ENCODE results near the gene DBT.

DNA sequence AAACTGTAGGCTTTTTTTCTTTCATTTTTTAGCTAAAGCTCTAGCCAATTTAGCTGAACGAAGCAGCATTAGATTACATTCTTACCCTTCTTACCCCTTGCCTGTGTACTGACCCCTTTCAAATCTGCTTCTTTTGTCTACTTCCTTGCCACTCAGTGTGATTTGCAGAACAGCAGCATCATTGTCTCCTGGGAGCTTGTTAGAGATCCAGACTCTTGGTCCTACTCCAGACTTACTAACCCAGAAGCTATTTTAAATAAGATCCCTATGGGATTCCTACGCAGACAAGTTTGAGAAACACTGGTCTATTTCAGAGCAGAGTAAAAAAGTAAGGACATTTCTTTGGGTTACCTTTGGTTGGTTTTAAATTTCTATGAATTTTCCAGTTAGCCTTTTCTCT lies 85.4 kb downstream of the DBT start:
- no peak for TF ChIP-seq EZH2 (IDR thresholded peaks at IDR 0.05)
- no peak for TF ChIP-seq POLR2A (IDR thresholded peaks at IDR 0.05; ENCODE audit: borderline replicate concordance, extremely low read depth, insufficient read depth, insufficient read length)
- TF ChIP-seq, protein P1, sequence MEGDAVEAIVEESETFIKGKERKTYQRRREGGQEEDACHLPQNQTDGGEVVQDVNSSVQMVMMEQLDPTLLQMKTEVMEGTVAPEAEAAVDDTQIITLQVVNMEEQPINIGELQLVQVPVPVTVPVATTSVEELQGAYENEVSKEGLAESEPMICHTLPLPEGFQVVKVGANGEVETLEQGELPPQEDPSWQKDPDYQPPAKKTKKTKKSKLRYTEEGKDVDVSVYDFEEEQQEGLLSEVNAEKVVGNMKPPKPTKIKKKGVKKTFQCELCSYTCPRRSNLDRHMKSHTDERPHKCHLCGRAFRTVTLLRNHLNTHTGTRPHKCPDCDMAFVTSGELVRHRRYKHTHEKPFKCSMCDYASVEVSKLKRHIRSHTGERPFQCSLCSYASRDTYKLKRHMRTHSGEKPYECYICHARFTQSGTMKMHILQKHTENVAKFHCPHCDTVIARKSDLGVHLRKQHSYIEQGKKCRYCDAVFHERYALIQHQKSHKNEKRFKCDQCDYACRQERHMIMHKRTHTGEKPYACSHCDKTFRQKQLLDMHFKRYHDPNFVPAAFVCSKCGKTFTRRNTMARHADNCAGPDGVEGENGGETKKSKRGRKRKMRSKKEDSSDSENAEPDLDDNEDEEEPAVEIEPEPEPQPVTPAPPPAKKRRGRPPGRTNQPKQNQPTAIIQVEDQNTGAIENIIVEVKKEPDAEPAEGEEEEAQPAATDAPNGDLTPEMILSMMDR (IDR thresholded peaks at IDR 0.05 in 2 of 3, conservative IDR thresholded peaks at IDR 0.05 in 1 of 3; ENCODE audit: borderline replicate concordance in 1 of 3, insufficient read depth in 1 of 3, low read depth in 2 of 3, low read length in 2 of 3): no peak
- TF ChIP-seq, protein P2, sequence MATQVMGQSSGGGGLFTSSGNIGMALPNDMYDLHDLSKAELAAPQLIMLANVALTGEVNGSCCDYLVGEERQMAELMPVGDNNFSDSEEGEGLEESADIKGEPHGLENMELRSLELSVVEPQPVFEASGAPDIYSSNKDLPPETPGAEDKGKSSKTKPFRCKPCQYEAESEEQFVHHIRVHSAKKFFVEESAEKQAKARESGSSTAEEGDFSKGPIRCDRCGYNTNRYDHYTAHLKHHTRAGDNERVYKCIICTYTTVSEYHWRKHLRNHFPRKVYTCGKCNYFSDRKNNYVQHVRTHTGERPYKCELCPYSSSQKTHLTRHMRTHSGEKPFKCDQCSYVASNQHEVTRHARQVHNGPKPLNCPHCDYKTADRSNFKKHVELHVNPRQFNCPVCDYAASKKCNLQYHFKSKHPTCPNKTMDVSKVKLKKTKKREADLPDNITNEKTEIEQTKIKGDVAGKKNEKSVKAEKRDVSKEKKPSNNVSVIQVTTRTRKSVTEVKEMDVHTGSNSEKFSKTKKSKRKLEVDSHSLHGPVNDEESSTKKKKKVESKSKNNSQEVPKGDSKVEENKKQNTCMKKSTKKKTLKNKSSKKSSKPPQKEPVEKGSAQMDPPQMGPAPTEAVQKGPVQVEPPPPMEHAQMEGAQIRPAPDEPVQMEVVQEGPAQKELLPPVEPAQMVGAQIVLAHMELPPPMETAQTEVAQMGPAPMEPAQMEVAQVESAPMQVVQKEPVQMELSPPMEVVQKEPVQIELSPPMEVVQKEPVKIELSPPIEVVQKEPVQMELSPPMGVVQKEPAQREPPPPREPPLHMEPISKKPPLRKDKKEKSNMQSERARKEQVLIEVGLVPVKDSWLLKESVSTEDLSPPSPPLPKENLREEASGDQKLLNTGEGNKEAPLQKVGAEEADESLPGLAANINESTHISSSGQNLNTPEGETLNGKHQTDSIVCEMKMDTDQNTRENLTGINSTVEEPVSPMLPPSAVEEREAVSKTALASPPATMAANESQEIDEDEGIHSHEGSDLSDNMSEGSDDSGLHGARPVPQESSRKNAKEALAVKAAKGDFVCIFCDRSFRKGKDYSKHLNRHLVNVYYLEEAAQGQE (IDR thresholded peaks at IDR 0.05; ENCODE audit: low read depth): no peak
- no peak for TF ChIP-seq EZH2phosphoT487 (IDR thresholded peaks at IDR 0.05; ENCODE audit: borderline replicate concordance)
- TF ChIP-seq JUND (IDR thresholded peaks at IDR 0.05): no peak
- TF ChIP-seq, protein P3, sequence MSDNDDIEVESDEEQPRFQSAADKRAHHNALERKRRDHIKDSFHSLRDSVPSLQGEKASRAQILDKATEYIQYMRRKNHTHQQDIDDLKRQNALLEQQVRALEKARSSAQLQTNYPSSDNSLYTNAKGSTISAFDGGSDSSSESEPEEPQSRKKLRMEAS (IDR thresholded peaks at IDR 0.05): no peak
- TF ChIP-seq RAD21 (IDR thresholded peaks at IDR 0.05; ENCODE audit: low read depth): no peak
- TF ChIP-seq SIN3A (IDR thresholded peaks at IDR 0.05; ENCODE audit: low read depth): no peak
- TF ChIP-seq SP1 (IDR thresholded peaks at IDR 0.05; ENCODE audit: low read depth): no peak
- no peak for TF ChIP-seq ELF1 (IDR thresholded peaks at IDR 0.05; ENCODE audit: borderline replicate concordance, low read depth)

Measured in HCT116 (cell line).